Stimulated activated CD4-positive, alpha-beta T cell treated with anti-CD3 and anti-CD28 coated beads, Interleukin-12 subunit alpha, Interleukin-12 subunit beta, amount 100 ng/mL, for 48 hours (primary cell): ENCODE data around the gene SPACA5B.
"Not testable (repeated sequence)": the region's sequence is repeated elsewhere in the genome, so short reads cannot be mapped to it uniquely, and the experiment has no call there.

Experiments used
- DNase-seq, 3 donors: peaks; one replicate each; pipeline ENCODE4 v3.0.0-alpha.2; 2020; ENCODE audit warnings: low read depth in 2 of 3, low spot score in 1 of 3

The SPACA5B gene

DNA sequence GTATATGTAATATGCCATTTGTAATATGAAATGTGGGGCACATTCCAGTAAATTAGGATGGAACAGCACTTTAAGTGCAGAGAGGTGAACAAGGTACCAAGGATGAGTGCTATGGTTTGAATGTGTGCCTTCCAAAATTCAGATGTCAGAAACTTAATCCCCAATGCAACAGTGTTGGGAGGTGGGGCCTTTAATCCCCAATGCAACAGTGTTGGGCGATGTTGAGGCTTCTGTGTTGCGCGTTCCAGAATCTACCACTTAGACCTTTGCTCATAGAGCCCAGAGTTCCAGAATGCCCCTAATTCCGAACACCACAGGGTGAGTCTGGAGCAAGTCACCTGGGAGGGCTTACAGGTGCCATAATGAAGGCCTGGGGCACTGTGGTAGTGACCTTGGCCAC is at the start of gene SPACA5B:
TSS of gene SPACA5B (plus strand) at position 301 of the 400 bp plus-strand sequence. CDS start at position 363, 62 bp downstream.
- not testable (repeated sequence) for DNase-seq

GRCh38 chrX:48083212-48083611 is 47.2 kb upstream of the SPACA5B start:
- peak; percentile 8 to 56 (median 11) for DNase-seq

GRCh38 chrX:48083706-48084105 is 46.7 kb upstream of the SPACA5B start:
- no peak for DNase-seq

DNA sequence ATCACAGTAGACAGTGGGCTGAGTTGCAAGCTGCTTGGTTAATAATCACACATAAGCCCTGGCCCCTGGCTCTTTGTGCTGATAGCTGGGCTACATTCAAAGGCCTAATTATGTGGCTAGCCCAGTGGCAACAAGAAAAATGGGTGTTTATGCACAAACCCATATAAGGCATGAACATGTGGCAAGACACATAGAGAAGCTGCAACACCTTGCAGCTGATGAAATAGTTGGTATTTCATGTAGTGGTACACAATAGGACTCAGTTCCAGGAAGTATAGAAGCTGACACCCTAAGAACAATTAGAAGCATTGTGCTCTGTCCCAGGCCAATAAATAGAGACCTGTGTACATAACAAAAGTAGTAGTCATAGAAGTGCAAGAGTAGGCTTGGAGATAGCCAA is 44.3 kb upstream of the SPACA5B start:
- no peak for DNase-seq

DNA sequence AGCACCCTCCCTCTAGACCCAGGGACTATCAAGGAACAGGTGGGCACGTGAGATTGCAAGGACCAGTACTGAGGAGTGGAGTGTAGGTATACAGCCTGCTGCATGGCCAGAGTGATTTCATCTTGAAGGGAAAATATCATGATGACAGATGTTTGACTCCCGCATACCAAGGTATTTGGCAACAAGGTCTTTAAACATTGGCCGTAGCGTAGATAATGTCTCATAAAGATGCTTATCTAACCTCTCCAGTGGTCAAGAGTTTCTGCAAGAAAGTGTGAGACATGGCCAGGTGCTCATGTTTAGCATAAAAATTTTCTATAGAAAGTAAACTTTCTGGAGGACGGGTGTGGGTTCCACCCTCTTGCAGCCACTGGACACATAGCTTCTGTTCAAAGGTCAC is 40.3 kb upstream of the SPACA5B start:
- no peak for DNase-seq

DNA sequence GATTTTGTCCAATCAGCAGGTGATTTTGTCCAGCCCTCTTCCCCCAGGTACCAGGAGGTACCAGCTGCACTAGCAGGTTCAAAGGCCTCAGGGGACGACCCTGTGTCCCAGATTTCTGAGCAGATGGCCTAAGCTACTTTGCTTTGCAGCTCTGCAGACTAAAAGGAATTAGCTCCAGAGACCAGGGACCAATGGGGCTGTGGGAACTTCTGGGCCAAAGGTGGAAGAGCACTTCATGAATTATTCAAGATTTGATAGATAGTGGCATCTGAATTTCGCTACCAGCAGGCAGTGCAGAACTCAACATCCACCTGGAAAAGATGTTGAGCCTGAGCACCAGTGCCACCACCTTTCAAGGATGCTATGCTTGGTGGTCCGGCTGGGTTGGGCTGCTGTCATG is 37.9 kb upstream of the SPACA5B start:
- DNase-seq, result not testable (repeated sequence)

GRCh38 chrX:48101443-48101842 is 29.0 kb upstream of the SPACA5B start:
- DNase-seq, result no peak

- DNase-seq, result no peak
Observed at GRCh38 chrX:48102874-48103374, 27.5 kb upstream of the SPACA5B start.

- DNase-seq, result no peak
Observed at GRCh38 chrX:48107717-48108116, 22.7 kb upstream of the SPACA5B start.

GRCh38 chrX:48125286-48125685 is 5.1 kb upstream of the SPACA5B start:
- not testable (repeated sequence) for DNase-seq

- DNase-seq, result not testable (repeated sequence)
Observed at GRCh38 chrX:48132308-48132844, 1.9 kb downstream of the SPACA5B start.

DNA sequence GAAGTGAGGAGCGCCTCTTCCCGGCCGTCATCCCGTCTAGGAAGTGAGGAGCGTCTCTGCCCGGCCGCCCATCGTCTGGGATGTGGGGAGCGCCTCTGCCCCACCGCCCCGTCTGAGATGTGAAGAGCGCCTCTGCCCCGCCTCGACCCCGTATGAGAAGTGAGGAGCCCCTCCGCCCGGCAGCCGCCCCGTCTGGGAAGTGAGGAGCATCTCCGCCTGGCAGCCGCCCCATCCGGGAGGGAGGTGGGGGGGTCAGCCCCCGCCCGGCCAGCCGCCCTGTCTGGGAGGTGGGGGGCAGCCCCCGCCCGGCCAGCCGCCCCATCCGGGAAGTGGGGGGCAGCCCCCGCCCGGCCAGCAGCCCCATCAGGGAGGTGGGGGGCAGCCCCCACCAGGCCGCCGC is 8.7 kb downstream of the SPACA5B start:
- not testable (repeated sequence) for DNase-seq

DNA sequence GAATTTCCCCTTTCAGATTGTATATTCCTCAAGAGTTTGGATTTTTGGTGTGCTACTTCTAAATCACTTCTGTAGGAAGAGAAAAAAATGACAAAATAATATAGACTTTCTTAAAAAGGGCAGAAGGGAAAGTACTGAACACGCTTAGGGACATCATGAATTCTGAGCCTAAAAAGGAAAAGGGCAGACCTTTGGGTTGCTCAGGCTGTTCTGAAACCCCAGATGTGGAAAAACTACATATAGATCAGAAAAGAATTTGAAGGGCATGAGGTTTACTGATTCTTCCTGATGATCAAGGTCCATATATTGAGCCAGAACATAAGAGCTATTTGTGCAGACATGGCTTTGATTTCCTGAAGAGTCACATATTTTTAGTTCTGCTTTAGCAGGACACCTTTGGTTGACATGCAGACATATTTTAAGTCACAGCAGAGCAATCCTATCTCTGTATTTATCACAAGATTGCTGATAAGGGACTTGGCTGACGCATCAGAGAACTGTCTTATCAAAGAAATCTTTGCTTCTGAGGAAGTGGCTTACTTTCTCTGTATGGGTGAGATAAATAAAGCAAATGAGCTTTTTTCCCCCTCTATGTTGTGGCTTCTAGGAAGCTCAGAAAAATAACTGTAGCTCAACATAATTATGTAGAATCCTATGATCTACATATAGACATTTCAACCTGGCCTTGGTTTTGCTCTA is 11.5 kb downstream of the SPACA5B start:
- DNase-seq, result not testable (repeated sequence)

DNA sequence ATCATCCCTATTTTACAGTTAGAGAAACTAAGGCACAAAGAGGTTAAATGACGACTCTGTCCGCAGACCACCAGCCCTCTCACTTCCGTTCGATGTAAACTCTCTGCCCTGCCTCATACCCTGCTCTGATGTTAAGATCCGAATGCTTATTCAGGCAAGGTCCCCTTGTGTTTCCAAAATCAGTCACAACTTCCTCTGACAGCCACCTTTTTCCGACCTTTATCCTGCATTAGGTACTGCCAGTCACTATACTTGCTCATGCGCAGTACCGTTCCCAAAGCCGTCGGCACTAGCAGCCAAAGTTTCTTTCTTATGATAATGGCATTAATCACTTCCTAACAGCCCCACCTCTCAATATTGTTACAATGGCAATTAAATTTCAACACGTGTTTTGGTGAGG is 12.3 kb downstream of the SPACA5B start:
- DNase-seq, result peak in 2 of 3 donors; percentile 6 to 34

DNA sequence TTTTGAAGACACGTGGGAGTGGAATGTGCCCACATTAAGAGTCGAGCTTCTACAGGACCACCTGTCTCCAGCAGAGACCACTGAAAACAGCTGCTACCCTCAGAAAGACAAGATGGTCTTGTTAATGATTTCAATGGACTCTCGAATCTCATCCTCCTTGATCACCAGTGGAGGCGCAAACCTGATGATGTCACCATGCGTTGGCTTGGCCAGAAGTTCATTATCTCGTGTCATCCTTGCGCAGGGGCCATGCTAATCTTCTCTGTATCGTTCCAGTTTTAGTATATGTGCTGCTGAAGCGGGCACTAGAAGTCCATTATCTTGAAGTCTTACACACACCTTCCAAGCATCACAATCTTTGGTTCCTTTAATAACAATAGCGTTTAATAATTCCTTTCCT is 23.3 kb downstream of the SPACA5B start:
- DNase-seq, result no peak

DNA sequence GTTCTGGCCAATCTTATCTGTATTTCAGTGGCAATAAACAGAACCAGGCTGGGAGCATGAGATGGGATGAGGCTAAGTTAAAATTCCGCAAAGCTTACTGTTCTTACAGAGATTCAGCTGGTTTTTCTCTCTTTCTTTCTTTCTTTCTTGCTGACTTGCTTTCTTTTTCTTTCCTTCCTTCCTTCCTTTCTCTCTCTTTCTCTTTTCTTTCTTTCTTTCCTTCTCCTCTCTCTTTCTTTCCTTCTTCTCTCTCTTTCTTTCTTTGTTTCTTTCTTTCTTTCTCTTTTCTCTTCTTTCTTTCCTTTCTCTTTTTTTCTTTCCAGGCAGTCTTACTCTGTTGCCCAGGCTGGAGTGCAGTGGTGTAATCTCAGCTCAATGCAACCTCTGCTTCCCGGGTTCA is 24.4 kb downstream of the SPACA5B start:
- no peak for DNase-seq

DNA sequence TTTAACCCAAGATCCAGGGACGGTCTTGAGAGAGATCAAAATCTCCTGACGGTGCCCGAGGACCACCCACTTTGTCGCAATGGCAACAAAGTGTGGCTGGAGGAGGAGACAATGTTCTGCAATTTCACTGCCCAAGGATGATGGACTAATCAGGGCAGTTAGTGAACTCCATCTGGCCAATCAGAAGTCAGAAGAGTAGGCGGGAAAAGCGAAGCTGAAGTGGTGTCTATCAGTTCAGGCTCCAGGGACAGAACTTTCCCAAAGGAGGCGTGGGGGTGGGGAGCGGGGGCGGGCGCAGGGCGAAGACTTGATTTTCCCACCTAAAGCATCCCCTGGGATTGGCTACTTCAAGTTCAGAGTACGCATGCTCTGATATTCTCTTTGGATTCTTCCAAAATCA is 25.6 kb downstream of the SPACA5B start:
- DNase-seq, result no peak

DNA sequence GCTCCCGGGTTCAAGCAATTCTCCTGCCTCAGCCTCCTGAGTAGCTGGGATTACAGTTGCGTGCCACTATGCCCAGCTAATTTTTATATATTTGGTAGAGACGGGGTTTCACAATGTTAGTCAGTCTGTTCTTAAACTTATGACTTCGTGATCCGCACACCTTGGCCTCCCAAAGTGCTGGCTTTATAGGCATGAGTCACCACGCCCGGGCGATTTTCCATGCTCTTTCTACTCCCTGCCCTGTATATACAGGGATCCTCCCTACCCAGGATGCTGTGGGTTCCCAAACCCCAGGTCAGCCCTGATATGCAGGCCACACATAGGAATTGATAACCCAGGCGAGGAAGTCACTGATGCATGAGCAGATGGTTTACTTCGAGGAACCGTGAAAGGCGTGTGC is 34.8 kb downstream of the SPACA5B start:
- DNase-seq, result no peak

DNA sequence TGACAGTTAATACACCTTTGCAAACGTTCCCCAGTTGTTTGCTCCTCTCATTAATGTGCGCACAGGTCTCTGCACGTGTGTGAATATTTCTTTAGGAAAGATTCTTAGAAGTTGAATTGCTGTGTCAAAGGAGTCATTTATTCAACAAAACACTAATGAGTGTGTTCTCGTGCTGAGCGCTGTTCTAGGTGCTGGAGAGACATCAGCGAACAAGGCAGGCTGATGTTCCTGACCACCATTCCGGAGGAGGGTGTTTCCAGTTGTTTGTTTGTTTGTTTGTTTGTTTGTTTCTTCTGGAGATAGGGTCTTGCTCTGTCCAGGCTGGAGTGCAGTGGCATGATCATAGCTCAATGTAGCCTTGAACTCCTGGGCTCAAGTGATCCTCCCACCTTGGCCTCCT is 35.9 kb downstream of the SPACA5B start:
- not testable (repeated sequence) for DNase-seq

- no peak for DNase-seq
Observed at GRCh38 chrX:48179691-48180090, 49.3 kb downstream of the SPACA5B start.

DNA sequence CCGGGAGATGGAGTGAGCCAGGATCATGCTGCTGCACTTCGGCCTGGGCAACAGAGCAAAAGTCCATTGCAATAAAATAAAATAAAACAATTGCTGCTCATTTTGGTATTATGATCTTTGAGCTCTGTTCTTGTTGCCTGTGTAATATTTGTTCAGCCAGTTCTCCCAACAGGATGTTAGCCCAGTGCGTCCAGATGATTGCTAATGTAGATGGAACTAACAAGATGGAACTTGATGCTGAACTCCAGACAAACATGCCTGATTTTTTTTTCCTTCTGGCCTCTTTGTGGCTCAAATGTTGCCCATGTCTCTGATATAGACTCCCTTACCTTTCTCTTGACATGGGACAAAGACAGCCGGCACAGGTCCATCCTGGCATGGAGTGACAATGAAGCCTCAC is 50.4 kb downstream of the SPACA5B start:
- DNase-seq, result no peak

- not testable (repeated sequence) for DNase-seq
Observed at GRCh38 chrX:48181882-48182281, 51.5 kb downstream of the SPACA5B start.
